Activated CD4-positive, alpha-beta T cell treated with anti-CD3 and anti-CD28 coated beads for 24 hours (primary cell): ENCODE results near the gene FOXK2.
A peak's percentile ranks its signal among the peaks of the same experiment; 100 is the strongest.

Experiments used
- DNase-seq, 2 donors: peaks; one replicate each; pipeline ENCODE4 v3.0.0-alpha.2; 2020; ENCODE audit warnings: low read depth in 2 of 2

Gene FOXK2

DNA sequence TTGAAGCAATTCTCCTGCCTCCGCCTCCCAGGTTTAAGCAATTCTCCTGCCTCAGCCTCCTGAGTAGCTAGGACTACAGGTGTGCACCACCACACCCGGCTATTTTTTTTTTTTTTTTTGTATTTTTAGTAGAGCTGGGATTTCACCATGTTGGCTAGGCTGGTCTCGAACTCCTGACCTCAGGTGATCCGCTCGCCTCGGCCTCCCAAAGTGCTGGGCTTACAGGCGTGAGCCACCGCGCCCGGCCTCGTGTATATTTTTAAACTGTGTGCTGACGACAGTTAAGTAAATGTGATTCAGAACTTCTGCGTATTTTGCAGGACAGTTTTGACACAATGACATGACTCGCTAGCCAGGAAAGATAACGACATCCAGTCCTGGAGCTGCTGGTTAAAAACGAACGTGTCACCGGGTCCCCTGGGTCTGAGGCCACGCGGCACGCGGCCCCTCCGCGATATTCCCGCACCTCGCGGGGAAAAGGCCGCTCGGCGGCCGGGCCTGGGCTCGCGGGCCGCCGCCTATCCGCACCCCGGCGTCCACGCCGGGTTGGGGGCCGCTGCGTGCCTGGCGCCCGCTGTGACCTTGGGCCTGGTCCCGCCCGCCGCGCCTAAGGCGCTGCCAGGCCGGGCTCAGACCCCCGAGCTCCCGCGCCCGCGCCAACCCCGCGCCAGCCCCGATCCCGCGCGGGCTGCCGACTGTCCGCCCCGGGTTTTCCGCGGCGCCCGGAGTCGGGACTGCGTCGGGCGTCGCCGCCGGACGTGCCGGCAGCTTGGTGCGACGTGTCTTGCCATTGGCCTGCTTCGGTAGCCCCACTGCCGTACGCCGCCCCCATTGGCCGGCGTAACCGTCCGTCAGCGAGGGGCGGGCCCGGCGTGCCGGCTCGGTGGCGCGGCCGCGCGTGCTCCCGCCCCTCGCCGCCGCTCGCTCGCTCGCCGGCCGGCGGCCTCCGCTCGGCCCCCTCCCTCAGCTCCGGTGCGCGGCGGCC, at the start of gene FOXK2:
TSS of gene FOXK2 (plus strand) at position 907 of the 985 bp plus-strand sequence. CDS start 157 bp downstream, outside the sequence.
- peak; percentile 85 to 90 for DNase-seq

DNA sequence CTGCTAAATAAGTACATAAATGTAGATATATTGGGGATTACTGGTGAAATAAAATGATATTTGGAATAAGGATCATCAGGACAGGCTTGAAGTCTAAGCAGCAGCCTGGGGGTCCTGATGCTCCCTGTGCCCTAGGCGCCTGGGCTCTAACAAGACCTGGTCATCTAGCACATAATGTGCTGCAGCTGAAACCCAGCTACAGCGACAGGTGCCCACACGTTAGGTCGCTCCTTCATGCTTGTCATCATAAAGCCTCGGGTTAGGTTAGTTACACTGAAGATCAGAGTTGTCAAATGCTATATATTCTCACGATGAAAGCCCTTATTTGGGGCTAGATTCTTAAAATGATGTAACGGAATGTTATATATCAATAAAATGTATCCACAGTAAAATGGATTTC, 49.5 kb upstream of the FOXK2 start:
- DNase-seq, result no peak

DNA sequence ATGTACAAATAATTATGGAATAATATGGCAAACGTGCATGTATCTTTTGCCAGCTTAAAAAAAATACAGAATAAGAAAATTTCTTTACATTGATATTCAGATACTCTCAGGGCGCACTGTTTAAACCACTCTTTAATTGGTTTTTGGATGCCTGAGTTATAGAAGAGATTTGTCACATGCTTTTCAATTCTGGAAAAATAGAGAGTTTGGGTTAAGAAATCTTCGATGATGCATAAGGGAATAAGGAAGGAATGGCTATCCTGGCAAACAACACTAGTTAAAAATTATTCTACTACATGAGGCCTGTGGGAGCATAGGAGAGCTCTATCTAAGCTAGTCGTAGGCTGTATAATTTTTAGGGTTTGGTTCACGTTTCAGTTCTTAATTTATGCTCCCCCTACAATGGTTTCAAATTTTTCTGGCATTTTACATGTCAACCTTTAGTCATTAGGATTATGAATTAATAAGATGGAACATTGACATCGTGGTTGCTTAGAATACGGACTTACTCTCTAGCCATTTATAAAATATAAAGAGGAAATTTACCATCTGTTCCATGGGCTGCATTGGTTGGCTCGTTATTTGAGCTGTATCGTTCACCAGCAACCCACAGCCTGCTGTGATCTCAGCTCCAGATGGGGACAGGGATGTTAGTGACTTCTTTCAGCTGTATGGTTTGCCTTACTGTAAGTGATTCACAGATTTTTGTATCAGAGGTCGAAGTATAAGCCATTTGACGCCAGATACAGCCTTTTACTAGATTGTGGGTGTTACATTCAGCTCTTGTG, 45.1 kb upstream of the FOXK2 start:
- no peak for DNase-seq

- DNase-seq, result no peak
Measured at GRCh38 chr17:82475458-82475857, 44.1 kb upstream of the FOXK2 start.

DNA sequence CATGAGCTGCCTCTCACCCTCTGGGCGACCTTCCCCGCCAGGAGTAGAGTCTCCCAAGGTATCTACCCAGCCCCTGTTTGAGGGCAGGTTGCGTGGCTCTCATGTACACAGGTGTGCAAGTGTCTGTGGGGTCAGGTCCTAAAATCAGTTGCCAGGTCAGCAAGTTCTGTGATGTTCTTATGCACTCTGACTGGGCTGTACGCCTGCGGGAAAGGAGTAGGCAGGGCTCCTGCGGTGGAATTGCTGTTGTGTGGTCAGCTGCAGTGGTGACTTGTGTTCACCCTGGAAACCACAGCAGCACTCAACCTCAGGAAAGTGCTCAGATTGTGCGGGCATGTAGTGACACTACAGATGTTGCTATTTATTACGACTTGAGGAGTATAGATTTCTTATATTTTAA, 41.6 kb upstream of the FOXK2 start:
- DNase-seq, result no peak

DNA sequence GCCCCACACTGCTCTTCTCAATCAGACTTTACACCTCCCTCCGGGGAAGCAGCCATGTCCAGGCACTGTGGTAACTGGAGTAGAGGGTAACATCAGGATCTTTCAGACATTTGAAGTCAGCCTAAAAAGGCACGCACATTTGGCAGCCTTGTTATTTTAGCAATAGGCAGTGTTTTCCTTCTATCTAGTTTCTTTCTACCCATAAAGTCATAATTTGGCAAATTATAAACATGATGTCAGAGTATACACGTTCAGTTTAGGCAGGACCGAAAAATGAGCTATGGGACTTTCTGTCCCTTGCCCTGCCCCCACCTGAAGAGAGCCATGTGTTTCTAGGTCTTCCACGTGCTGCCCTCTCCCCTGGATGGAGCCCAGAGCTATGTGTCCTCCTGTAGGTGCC, 39.9 kb upstream of the FOXK2 start:
- no peak for DNase-seq

- no peak for DNase-seq
Measured at GRCh38 chr17:82480318-82480717, 39.2 kb upstream of the FOXK2 start.

- DNase-seq, result no peak
Measured at GRCh38 chr17:82483204-82483660, 36.3 kb upstream of the FOXK2 start.

DNA sequence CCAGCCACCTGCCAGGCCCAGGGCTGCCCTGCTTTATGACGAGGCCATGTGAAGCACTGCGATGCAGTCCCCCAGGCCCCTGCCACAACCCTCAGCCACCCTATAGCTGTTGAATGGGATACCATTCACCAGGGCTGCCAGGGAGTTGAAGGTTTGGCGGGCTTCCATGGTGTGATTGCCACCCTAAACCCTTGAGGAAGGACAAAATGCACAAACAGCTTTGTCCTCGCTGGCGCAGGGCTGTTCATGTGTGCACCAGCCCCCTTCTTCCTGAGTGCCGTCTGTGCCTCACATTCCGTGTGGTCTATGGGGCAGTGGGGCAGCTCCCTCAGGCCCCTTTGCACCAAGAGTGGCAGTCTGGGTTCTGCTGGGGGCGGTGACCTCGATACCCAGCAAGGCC, 35.7 kb upstream of the FOXK2 start:
- DNase-seq, result no peak

- DNase-seq, result no peak
Measured at GRCh38 chr17:82486231-82487094, 33.1 kb upstream of the FOXK2 start.

DNA sequence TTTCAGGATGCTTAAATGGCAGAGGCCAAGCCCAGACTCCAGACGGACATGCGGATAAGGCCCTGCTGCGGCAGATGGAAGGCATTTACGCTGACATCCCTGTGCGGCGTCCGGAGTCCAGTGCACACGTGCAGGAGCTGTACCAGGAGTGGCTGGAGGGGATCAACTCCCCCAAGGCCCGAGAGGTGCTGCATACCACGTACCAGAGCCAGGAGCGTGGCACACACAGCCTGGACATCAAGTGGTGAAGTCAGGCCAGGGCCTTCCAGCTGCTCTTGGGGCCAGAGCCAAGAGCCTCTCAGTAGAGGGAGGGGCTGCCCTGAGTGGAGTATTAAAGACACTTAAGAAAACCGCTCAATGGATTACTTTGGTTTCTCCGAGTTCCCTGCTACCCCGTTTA, 31.6 kb upstream of the FOXK2 start:
- DNase-seq, result no peak

- no peak for DNase-seq
Measured at GRCh38 chr17:82489117-82489516, 30.4 kb upstream of the FOXK2 start.

DNA sequence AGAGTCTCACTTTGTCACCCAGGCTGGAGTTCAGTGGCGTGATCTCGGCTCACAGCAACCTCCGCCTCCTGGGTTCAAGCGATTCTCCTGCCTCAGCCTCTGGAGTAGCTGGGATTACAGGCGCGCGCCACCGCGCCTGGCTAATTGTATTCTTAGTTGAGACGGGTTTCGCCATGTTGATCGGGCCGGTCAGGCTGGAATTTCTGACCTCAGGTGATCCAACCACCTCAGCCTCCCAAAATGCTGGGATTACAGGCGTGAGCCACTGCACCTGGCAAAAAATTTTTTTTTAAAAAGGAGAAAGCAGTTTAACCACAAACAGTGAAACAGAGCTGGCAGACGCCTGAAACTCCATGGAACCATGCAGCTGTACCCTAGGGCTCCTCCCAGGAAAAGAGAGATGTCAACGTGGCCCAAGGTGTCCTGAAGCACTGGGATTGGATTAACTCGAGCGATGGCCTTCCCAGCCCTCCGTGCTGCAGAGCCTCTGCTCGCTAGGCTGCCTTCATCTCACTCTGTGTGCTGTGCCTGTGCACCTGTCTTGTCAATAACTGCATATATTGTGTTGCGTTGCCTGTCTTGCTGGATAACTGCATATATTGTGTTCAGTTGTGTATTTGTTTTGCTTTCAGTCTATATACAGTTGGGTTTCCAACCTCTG, 29.6 kb upstream of the FOXK2 start:
- DNase-seq, result no peak

GRCh38 chr17:82490512-82491195, 28.9 kb upstream of the FOXK2 start:
- DNase-seq, result no peak

GRCh38 chr17:82491196-82491530, 28.4 kb upstream of the FOXK2 start:
- no peak for DNase-seq

- DNase-seq, result no peak
Measured at GRCh38 chr17:82491533-82491932, 28.0 kb upstream of the FOXK2 start.

DNA sequence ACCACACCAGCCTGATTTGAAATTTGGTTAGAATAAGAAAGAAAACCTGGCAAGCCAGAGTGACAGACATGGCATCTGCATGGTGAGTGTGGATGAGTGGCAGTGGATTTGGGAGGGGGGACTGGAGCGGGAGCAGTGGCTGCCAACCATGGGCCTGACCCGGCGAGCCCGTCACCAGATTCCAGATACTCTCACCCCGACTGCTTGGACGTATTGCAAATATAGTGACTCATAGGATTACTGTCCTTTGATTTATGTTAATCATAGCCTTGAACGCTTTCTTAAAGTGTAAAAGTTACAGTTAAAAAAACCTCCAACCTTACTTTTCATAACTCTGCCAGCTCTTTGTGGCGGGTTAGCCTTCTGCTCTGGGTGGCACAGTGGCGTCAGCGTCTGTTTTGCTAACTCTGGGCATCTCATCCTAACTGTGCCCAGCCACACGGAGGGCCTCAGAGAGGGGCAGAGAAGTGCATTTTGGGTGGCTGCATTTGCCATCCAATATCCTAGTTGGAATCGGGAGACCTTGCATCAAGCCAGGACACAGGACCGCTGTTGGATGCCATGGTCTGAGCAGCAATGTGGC, 26.8 kb upstream of the FOXK2 start:
- no peak for DNase-seq

DNA sequence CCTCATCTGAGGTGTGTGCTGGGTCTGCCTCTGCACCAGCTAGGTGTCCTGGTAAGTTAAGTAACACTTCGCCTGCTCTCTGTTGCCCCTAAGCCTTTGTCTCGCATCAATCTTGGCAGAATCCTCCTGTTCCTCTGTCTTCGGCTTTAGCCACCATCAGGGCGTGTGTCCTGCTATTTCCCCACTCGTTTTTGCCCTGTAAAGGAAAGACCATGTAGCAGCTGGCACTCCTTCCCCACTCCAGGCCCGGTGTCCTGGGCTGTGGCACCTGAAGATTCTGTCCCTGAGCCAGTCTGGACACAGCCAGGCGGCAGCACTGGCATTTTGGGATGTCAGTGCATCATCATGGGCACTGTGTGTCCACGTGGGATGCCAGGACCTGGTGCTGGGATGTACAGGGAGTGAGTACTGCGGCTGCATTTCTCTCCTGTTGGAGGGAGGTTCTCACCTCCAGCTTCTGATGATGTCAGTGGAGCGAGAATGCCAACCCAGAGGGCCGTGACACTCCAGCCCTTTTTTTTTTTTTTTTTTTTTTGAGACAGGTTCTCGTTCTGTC, 26.2 kb upstream of the FOXK2 start:
- no peak for DNase-seq

DNA sequence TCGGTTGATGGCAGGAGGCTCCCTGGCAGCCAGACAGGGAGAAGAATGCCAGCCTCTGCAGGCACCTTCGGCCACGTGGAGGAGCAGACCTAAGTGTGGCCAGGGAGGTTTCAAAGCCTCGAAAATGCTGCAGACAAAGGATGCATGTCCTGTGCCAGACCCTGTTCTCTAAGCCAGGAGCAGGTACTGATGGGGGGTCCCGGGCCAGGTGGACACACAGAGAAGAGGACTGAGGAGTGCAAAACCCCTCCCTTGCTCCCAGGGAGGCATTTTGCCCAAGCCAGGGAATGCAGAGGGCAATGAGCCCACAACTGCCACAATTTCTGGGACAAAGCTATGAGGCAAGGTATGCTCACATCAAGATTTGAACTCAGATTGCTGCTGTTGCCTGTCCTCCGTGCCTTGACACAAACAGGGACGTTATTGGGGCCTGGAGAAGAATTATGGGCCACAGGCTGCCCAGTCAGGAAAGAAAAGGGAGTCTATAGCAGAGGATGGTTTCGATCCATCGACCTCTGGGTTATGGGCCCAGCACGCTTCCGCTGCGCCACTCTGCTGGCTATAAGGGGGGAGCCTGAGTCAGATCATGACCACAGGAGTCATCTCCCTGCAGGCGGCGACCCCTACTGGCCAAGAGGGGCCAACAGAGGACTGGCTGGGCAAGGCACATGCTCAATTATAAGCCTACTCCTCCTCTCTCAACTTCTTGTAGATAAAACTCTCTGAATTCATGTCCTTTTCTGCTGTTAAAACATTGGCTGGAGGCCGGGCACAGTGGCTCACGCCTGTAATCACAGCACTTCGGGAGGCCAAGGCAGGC, 25.1 kb upstream of the FOXK2 start:
- peak; percentile 80 to 82 for DNase-seq
